GM21447 (cell line): Measurements from ENCODE around the gene MICAL3.

ENCODE experiments used
- ATAC-seq: cut with Tn5 transposase; IDR thresholded peaks from one replicate; pipeline ENCODE4 v1.9.1; 2021; ENCODE audit not compliant: unreplicated experiment

Gene MICAL3

DNA sequence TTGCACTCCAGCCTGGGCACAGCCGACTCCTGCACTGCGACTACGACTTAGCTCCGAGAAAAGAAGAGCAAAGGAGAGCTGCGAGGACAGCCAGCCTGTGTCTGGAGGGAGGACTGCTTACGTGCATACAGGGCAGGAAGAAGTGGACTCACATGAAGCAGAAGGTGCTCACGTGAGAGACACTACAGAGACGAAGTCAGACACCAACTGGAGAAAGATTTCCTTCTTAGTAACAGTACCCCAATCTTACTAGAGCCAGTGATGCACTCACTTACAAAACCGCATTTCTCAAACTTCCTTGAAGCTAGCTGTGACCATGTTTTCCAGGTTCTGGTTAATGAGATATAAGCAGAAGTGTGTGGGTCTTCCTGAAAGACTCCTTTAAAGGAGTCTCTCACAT, 67.7 kb downstream of the MICAL3 start:
- no peak for ATAC-seq

DNA sequence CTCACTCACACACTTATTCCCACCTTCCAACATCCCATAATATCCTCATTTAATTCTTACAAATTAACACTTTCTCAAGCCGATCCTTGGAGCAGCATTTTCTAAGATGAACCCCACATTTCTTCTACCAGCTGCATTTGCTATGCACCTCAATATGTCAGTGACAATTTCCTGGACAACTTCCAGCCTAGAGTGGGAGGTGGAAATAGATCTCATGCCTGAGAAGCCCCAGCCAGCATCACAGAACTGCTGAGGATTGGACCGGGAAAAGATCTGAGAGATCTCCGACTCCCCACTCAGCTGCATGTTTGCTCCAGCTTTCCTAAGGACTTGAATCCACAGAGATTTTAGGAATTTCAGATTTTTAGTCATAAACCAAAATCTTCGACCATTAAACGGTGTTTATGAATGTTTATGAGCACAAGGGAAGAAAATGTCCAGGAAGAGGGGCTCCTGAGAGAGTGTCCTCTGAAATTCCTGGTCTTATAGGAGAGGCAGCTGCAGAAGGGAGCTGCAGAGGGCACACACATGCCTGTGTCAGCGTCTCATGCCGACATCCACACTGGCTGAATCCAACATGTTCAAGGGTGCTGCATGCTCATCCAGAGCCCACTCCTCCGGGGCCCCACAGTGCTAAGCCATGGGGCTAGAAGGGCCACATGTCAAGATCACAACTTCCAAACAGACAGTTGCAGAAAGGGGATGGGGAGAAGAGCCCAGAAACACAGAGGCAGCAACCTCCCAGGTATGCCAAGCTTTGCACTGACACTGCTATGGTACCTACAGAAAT, 68.6 kb downstream of the MICAL3 start:
- no peak for ATAC-seq

GRCh38 chr22:17954860-17955587, 69.3 kb downstream of the MICAL3 start:
- ATAC-seq, result no peak

DNA sequence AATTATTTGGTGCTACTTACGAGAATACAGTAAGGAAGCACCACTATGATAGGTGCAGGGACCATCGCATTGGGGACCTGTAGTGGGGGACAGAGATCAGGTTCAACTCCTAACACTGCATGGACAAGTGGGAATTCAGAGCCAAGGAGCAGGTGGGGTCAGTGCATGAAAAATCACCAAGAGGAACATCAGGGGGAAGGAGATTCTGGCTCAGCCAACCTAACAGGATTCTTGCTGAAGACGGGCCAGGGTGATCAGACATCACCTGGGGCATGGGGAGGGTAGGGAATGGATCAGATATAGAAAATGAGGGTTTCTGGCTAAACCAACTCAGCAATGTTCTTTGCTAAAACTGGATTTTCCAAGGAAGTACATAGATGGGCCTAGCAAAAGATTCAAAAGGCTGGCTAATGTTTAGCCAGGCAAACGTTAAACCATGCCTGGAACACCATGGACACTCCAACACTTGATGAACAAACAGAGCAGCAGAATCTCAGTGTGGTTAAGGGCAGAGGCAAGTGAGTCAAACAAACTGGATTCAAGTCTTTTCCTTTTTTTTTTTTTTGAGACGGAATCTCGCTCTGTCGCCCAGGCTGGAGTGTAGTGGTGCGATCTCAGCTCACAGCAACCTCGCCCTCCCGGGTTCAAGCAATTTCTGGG, 70.0 kb downstream of the MICAL3 start:
- ATAC-seq, result no peak

DNA sequence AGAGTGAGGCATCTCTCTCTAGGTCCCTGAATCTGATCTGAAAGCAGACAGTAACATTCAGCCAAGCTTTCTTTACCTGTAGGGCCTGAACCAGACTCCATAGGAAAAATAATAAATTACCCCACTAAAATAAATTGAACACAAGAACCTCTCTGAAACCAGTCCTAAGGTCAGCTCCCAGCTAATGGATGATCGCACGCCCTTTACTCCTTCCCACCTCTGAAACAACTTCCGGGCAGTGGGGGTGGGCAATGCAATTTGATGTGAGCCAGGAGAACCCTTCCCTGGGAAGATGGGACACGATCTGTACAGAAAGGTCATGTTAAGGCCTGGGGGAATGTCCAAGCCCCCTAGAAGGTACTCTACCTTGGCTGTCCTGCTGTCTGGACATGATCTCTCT, 71.2 kb downstream of the MICAL3 start:
- ATAC-seq, result no peak

GRCh38 chr22:17952273-17952801, 72.0 kb downstream of the MICAL3 start:
- ATAC-seq, result no peak

DNA sequence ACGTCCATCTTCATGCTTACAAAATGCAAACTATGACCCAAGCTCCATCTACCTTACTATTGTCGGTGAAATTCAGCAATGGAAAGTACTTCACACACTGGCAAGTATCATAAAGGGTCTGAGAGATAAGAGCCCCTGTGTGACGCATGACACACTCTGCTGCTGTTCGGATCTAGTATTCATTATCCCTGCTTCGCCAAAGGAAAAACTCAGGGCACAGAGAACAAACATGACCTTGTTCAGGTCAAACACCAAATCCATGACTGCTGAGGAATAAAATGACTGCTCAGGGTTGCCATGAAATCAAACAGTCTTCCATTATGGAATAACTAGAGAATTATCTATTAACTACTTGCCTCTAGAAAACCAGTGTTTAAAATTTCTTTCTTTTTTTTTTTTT, 73.0 kb downstream of the MICAL3 start:
- no peak for ATAC-seq

- ATAC-seq, result no peak
These were observed 73.6 kb downstream of the MICAL3 start for GRCh38 chr22:17950651-17951214.

- ATAC-seq, result no peak
These were observed 74.5 kb downstream of the MICAL3 start for GRCh38 chr22:17949642-17950473.

- no peak for ATAC-seq
These were observed 76.3 kb downstream of the MICAL3 start for GRCh38 chr22:17948101-17948500.

- no peak for ATAC-seq
These were observed 77.5 kb downstream of the MICAL3 start for GRCh38 chr22:17946662-17947367.

- no peak for ATAC-seq
These were observed 78.3 kb downstream of the MICAL3 start for GRCh38 chr22:17945888-17946648.

GRCh38 chr22:17945156-17945887, 79.0 kb downstream of the MICAL3 start:
- ATAC-seq, result no peak

GRCh38 chr22:17944256-17944655, 80.1 kb downstream of the MICAL3 start:
- ATAC-seq, result no peak

- no peak for ATAC-seq
These were observed 80.7 kb downstream of the MICAL3 start for GRCh38 chr22:17943533-17944249.

- no peak for ATAC-seq
These were observed 81.6 kb downstream of the MICAL3 start for GRCh38 chr22:17942721-17943120.

- ATAC-seq, result no peak
These were observed 82.6 kb downstream of the MICAL3 start for GRCh38 chr22:17941471-17942406.
